NOMO-1 treated with DMSO at 0.1 percent for 48 hours (cell line): ENCODE measurements around the gene TOX2.
A peak's percentile ranks its signal among the peaks of the same experiment; 100 is the strongest.

ENCODE experiments used
- DNase-seq: peaks from one replicate; lab custom pipeline; 2025; ENCODE audit not compliant: unreplicated experiment; lab: John Stamatoyannopoulos, UW

Gene TOX2

DNA sequence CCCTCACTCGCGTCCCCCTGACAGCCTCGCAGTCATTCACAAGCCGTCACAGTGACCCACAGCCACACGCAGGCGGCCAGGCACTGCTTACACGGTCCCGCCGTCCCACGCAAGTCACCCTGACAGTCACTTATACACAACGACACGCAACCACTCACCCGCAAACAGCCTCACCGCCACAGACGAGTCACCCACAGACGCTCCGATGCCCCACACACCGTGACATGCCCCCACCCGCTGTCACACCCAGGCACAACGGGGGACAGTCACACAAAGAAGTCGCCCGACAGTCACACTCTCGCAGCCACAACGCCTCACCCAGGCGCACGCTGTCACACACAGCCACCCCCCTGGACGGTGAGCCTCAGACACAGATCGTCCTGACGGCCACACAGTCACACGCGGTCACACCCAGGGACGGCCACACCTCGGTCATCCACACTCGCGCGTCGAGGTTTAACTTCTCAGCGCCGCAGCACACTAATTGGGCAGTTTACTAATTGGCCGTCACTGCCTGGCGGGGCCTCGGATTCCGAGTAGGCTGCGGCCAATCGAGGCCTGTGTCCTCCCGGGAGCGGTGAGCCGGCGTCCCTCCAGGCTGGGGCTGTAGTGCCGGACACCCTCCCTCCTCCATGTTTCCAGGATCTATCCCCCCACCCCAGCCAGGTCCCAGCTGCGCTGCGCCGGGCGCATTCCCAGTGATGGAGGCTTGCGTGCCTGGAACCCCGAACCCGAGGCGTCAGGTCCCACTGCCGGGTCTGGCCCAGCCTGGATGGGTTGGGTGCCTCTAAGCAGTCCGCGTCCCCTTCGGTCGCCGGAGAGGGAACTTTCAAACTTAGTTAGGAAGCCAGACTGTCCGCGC, 790 bp downstream of the TOX2 start:
- no peak for DNase-seq

DNA sequence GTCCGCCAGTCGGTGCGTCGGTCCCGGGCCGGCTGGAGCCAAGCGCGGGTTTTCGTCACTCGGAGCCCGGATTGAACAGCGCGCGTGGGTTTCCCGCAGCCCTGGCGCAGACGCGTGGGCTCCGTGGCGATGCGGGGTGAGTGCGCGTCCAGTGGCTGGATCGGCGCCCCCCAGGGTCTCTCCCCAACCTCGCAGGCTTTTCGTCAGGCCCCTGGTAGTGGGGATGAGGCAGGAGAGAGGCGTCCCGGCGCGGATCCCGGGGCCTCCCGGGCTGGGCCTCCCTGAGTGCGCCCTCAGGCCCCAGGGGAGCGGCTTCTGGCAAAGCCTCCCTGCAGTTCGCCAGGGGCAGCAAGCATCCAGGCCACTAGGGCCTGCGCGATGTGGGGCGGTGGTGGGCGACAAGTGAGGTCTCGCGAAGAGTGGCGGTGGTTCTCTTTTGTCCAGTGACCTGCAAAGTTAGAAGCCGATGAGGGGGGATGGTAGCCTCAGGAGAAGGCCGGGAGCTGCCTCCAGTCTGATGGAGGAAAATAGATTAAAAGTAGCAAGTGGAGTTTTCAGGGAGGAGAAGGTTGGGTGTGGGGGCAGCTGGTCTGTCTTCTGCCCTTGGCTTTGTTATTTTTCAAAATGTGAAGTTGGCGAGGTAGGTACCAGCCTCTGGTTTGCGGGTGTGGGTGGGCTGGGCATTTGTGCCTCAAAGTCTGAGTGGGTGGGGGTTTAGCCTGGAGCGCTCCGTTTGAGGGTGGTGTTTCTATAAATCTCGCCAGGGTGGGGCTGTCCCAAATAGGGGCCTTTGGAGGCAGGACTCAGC, 1.6 kb downstream of the TOX2 start:
- DNase-seq, result no peak

DNA sequence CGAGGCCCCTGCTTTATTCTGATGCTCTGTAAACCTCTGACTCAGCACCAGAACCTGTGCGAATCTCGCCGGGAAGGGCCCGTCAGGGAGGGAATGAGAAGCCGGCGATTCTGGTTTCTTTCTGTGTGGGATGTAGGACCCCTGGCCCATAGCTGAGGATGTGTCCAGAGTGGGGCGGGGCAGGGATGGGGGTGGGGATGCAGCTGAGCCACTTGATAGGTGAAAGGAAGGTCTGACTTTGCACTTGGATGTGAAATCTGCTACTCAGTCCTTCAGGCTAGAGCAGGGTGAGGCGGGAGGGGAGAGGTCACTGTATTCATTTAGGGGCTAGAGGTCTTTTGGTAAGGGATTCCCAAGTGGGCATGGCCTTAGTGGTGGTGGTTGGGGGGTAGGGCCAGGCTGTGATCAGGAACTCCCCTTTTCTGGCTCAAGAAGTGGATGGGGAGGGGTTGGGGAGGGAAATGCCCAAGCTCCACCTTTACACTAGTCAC, 2.3 kb downstream of the TOX2 start:
- no peak for DNase-seq

DNA sequence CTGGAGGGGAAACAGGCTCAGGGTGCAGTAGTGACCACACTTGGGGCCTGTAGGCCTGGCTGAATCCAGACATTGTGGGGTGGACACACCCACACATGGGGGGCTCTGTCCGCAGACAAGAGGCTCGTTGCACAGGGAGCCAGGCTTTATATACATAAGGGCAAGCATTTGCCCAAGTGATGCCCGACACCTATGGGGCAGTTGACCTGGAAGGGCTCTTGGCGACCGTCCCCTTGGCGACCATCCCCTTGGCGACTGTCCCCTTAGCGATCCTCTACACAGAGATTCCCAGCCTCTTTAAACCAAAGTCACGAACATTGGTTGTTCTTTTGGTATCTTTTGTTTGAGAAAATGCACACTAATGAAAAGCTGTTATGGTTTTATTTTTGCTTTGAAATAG, 2.7 kb downstream of the TOX2 start:
- DNase-seq, result no peak

DNA sequence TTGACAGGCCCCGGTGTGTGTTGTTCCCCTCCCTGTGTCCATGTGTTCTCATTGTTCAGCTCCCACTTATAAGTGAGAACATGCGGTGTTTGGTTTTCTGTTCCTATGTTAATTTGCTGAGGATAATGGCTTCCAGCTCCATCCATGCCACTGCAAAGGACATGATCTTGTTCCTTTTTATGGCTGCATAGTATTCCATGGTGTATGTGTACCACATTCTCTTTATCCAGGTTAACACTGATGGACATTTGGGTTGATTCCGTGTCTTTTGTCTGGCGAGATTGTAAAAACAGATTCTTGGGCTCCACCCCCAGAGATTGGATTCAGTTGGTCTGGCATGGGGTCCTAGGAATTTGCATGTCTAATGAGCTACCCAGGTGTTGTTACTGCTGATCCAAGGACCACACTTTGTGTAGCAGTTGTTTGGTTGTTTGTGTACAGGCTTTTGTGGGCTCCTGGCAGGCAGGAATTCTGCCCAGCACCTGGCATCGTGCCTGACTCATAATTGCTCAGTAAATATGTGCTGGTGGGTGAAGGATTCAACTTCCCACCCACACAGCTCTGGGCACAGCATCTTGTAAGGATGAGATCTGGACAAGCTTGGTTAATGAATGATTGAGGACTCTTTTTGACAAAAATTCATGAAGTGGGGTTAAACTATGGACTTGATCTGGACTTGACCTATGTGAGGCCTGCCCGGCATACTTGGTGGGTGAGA, 5.2 kb downstream of the TOX2 start:
- DNase-seq, result no peak

DNA sequence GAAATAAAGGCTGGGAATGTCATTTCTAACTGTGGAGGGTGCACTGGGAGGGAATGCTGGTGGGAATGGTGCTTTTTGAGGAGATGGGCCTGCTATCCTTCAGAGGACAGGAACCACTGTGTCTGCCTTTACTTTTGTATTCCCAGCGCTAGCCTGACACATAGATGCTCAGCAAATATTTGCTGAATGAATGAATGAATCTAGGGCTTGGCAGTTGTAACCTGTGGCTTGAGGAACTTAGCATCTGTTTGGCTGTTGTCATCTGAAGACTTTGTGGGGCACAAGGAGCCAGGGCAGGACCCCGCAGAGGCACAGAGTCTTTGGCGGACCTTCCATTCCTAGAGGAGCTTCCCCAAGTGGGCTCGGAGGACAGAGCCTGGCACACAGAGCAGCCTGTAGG, 6.1 kb downstream of the TOX2 start:
- DNase-seq, result no peak

DNA sequence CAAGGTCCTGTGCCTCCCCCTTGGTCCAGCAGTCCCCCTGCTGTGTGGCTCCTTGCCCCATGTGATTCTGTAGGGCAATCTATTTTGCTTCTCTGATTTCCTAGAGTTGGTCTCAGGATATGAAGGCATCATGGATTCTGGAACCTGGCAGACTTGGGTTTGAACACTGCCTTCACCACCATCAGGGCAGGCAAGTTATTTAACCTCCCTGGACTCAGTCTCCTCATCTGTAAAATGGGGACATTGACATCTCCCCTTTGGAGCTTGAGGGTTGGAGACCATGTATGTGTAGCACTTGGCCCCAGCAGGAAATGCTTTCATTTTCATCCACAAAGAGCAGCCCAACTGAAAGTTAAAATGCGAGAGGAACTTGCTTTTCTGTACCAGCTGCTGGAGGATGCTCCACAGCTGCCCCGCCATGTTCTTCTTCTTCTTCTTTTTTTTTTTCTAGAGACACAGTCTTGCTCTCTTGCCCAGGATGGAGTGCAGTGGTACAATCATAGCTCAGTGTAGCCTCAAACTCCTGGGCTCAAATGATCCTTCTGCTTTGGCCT, 6.7 kb downstream of the TOX2 start:
- DNase-seq, result no peak

DNA sequence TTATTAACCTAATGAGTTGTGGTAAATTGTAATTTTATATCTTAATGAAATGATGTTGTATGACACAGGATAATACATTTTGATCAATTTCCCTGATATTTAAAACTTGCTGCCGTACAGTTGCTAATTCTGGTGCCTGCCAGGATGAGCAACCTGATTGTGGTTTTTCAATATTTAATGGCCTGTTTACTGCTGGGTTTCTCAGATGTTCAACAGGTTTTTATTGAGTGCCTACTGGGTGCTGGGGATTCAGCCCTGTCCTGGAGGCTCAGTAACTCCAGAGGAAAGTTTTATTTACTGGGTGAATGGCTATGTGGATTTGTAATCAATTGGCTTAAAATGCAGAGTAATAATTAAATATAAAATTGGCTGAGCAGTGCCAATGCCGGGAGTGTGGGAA, 8.0 kb downstream of the TOX2 start:
- DNase-seq, result no peak

DNA sequence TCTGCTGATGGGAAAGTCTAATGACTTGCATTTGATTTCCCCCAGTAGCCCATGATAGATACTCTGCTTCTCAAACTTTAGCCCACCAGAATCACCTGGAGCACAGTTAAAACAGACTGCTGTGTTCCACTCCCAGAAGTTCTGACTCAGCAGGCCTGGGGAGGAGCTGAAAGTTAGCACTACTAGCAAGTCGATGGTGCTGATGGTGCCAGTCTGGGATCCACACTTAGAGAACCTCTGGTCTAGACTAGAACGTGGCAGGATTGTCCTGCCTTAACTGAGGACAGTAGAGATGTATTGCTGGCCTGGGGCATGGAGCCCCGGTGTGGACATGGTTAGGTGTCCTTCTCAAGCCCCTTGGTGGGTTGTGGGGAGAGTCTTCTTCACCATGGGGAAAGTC, 8.7 kb downstream of the TOX2 start:
- no peak for DNase-seq

DNA sequence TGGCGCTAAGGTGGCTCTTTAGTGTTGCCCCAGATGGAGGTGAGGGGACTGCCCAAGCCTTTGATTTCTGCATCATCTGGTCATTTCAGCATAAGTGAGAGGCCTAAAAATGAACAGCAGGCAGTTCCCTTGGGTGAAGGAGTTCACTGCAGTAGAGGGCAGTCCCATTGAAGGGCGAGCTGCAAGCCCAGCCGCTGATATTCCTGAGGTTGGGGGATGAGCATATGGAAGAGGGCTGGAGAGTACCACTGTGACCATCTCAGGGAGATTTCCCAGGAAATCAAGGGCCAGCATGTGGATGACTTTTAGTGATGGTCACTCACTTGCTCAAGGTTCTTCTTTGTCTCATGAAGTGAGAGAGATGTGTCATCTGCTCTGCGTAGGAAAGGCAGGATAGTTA, 9.3 kb downstream of the TOX2 start:
- DNase-seq, result no peak

DNA sequence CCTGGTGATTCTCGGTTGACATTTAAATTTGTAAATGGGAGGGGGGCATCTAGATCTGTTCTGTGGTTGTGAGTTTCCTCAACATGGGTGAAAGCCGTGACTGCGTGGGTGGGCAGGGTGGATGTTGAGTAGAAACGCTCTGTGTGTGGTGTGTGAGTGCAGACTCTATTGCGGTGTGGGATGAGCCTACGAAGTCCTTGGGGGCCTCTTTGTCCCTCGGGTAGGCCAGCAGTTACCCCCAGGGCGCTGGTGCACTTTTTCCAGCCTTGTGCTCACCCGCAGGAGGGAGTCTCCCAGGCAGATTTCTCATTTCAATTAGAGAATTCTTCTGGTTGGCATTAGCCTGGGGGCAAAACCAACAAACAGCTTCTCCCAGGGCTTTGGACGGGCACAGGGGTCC, 10.6 kb downstream of the TOX2 start:
- no peak for DNase-seq

DNA sequence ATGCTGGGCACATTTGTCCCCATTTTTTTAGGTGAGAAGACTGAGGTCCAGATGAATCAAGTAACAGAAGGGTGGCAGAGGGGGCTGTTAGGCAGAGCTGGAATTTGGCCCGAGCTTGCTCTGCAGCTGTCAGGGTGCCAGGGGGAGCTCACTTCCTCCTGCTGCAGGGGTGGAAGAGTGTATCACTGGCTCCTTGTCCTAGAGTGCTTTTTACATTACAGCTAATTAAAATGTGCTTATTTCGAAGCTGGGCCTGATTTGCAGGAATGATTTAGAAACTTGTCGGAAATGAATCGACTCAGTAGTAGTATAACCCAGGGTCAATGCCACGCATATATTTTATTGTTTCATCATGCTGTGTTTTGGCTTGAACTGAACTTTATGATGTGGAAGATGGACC, 11.1 kb downstream of the TOX2 start:
- DNase-seq, result peak; percentile 17

DNA sequence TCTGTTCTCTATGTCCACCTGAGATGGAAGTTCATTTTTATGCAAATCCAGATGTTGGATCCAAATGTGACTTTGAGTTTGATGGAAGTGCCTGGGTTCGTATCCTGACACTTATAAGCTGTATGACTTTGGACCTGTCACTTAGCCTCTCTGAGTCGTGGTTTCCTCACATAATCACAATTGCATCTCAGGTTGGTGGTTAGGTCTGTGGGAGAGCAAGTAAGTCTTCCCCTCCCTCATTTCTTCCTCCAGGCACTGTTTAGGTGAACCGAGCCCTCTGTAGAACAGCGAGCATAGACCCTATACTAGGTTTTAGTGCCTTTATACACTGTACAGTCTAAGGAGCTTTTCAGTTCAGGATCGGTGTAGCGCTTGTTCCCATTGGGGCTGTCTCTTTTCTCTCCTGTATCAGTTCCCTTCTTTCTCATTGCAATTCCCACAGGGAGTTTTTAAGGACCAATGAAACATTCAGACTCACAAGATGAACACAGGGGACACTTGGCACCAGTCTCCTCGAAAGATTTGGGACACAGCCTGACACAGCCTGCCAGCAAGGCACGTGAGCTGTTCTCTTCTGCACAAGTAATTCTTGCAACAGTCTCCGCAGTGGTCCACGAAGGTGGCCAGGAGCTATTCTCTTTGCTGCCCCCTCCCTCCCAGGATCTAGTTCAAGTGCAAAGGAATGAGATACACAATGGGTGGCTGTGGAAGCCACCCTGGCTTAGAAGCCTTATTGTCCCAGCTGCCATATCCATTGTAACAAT, 11.8 kb downstream of the TOX2 start:
- no peak for DNase-seq

DNA sequence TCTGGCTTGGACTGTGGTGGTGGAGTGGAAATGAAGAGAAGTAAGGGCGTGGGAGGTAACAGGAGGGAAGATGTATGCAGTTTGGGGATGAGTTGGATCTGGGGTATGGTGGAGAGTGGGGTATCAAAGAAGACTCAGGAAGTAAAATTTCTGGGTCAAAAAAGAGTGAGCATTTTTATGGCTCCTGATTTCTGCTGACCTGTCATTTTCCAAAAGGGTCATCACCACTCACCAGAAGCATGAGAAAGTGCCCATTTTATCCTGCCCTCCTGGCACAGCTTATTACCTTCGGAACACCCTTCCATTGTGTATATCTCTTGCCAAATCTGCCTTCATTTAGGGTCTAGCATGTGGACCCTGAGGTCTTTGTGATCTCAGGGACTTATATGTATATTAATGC, 17.3 kb downstream of the TOX2 start:
- DNase-seq, result no peak

DNA sequence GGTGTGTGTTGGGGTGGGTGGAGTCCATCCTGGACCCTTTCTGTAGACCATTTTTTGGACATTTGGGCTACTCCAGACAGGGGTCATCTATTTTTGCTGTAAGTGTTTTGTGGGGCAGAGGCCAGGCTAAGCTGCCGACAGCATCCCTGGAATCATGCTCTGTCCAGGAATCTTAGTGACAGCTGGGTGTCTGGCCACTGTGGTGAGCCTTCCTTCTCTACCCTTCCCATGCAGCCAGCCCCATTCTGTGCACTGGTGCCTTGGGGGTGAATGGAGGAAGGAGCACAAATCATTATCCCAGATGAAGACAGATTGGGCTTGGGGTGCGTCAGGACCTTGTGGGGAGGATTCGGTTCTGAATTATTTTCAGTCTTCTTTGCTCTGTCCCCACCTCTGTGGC, 20.2 kb downstream of the TOX2 start:
- no peak for DNase-seq

DNA sequence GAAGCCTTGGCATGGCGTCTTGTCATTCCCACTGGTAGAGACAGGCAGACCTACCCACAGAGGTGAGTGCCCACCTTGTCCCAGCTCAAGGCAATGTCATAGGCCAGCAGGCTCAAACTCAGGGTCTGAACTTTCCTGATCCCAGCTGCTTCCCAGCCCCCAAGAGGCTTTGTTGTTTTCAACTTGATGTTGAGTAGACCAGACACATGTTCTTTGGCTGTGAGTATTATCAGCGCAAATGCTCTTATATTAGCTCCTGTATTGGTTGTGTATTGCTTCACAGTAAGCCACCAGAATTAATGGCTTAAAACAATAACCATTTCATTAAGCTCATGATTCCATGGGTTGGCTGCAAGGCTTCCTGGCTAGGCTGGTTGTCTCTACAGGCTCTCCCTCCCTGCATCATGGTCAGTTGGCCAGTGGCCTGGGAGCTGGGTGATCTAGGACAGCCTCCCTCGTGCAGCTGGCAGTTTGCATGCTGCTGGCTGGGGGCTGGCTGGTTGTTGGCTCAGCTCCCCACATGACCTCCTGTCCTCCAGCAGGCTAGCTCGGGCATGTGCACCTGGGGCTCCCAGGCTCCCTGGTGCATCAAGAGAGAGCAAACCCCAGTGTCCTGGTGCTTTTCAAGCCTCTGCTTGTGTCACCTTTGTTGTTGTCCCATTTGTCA, 21.6 kb downstream of the TOX2 start:
- no peak for DNase-seq

DNA sequence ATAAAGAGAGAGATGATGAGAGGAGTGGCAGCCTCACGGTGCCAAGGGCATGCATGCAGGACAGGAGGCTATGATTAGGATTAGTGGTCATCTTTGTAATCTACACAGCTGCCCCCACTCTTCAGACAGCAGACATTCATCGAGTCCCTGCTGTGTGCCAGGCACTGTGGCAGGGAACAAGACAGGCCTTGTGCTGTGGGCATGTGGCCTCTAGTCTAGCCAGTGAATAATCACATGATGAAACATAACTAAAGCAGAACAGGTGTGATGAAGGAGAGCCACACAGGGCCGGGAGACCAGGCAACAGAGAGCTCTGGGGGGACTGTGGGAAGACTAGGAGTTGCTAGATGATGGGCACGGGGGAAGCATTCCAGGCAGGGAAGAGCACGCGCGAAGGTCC, 22.2 kb downstream of the TOX2 start:
- no peak for DNase-seq

DNA sequence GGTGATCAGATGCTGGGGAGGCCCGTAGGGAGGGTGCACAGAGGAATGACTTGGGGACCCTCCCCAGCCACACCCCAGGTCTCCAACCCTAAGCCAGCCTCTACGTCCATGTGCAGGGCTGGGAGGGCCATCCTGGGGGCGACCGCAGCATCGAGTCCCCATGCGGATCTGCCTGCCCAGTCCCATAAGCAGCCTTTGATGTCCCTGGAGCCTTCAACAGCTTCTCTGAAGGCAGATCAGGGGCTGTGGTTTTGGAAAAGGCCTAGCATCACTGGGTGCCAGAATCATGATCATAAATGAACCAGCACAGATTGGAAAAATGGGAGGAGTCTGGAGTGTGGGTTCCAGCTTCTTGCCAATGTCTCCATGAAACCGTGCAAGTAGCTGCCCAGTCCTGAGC, 22.9 kb downstream of the TOX2 start:
- no peak for DNase-seq

DNA sequence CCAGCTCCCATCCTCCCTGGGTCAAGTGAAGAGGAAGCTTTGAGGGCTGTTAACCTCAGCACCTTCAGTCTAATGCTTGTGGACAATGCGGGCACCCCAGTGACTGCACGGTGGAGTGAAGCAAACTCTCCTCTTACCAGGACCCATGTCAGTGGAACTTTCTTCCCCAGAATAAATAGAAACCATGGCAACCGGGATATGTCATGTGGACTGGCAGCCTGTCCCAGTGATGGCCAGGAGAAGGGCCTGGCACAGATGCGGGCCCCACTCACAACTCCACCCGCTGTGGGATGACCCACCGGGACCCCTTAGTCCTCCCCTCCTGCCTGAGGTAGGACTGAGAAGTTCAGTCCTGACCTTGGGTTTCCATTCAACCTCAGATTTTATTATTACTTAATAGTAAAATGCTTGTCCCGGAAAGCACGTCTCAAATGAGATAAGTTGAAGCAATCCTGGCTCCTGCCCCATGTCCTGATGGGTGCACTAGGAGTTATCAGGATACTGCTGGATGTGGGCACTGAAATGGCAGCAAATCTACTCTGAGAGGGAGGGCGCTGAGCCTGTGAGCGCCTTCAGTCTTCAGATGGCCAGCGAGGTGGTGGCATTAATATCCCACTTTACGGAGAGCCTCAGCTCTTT, 23.5 kb downstream of the TOX2 start:
- DNase-seq, result no peak
